Right lobe of liver (tissue), 4 donors: Measurements from ENCODE around the gene RPS24.

Experiments used
- CTCF ChIP-seq, 4 donors: fragments of 200-600 bp in 3 of 4; fragments of 450-650 bp in 1 of 4; IDR thresholded peaks; one replicate each; pipeline versions ENCODE4 v1.5.1 to v1.8.0; 2016 to 2022; ENCODE audit warnings: antibody characterized with exemption in 4 of 4, mild to moderate bottlenecking in 2 of 4
- POLR2A ChIP-seq: fragments of 450-650 bp; IDR thresholded peaks from one replicate; pipeline ENCODE4 v1.6.1; 2017; ENCODE audit warnings: antibody characterized with exemption, mild to moderate bottlenecking
- donor health status: DM: no; HTN: no; CAD: no.
- donor health status: DM: no; HTN: no; CAD: no.
- donor health status: DM: no; HTN: yes; CAD: no.

DNA sequence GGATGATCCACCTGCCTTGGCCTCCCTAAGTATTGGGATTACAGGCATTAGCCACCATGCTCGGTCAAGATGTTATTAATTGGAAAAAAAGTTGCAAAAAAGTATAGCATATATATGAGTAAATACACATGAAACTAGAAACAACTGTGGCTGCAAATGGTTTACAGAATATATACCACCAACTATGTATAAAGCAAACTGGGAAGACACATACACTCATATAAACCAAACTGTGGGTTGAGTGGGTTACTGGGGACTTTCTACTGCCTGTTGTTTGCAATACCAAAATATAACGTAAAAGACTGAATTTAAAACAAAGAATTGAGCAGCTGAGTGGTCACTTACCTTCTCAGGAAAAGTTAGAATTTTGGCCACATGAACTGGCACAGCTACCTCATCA is 12.5 kb upstream of the RPS24 start:
- TF ChIP-seq POLR2A = no peak
- no peak for TF ChIP-seq CTCF (IDR thresholded peaks at IDR 0.05)
